ENCODE data around the gene SCN1B.
"Not testable (repeated sequence)": the region's sequence is repeated elsewhere in the genome, so short reads cannot be mapped to it uniquely, and the experiment has no call there.

Gene SCN1B

DNA sequence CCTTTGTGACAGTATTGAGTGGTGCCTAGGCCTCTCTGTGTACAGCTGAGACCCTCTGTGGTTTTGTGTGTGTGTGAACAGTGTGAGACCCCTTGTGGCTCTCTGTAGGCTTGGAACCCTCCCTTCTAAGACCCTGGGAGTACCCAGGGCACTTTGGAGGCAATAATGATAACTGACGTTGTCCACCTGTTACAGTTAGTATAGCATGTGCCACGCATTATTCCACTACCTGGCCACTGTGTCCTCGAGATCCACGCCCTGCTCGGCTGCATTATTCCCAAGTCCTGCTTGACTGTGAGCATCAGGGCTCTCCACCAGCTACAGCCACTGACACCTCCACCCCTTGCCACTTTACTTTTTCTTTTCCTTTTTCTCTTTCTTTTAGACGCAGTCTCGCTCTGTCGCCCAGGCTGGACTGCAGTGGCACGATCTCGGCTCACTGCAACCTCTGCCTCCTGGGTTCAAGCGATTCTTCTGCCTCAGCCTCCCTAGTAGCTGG lies 28.2 kb upstream of the SCN1B start:
- DNase-seq: no peak

DNA sequence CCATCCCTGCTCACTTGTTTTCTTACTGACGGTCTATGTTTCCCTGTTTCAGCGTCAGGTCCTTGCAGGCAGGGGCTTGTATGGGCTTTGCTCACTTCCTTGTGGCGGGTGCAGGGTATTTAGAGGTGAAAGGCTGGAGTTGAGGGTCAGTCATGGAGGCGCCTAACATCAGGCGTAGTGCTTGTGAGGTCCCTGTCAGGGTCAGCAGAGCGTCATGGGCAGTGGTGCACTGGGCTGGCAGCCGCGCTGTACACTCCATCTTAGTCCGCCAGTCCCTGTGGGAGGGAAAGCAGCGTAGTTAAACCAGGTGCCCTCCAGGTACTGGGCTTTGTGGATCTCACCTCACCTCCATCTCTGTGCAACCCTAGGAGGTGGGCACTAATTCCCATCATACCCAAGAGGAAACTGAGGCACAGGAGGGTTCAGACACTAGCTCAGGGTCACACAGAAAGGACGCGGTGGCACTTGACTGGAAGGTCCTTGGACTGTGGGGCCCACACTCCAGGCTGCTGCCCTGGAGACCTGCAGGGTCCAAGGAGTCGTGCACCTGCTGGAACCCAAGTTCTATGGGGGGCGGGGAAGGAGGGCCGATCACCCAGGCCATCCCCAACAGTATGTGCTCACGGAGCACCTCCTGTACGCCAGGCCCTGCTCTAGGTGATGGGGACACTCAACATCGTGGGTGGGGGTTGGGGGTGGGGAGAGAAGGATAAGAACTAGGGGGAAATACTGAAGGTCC lies 25.6 kb upstream of the SCN1B start:
- DNase-seq: no peak

DNA sequence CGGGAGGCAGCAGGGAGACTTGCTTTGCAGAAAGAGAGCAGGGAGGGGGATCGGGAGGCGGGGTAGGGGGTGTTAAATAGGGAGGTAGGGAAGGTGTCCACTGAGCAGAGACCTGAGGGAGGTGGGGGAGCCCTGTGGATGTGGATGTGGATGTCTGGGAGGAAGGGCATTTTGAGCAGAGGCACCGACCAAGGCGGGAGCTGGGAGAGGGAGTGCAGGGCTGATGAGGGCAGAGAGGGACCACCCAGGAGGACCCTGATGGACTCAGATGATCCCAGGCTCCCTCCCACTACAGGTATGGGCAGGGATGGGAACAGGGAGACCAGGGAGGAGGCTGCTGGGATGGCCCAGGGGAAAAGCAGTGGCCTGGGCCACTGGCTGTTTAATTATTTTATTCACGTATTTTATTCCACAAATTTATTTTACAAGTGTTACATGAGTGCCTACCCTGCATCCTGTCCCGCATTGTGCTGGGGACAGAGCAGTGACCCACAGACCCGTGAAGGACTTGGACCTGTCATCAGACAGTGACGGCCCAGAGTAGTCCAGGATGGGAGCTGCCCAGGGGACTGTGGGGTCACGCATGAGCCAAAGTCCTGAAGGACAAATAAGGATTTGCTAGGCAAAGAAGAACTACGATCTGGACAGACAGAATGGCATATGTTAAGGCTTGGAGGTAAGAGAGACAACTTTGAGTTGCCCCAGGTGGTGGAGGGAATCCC lies 24.9 kb upstream of the SCN1B start:
- no peak for DNase-seq

DNA sequence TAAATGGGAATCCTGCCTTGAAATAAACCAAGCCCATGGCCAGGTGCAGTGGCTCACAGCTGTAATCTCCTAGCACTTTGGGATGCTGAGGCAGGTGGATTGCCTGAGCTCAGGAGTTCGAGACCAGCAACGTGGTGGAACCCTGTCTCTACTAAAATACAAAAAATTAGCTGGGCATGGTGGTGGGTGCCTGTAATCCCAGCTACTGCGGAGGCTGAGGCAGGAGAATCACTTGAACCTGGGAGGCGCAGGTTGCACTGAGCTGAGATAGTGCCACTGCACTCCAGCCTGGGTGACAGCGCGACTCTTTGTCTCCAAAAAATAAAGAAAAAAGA lies 24.3 kb upstream of the SCN1B start:
- not testable (repeated sequence) for DNase-seq

DNA sequence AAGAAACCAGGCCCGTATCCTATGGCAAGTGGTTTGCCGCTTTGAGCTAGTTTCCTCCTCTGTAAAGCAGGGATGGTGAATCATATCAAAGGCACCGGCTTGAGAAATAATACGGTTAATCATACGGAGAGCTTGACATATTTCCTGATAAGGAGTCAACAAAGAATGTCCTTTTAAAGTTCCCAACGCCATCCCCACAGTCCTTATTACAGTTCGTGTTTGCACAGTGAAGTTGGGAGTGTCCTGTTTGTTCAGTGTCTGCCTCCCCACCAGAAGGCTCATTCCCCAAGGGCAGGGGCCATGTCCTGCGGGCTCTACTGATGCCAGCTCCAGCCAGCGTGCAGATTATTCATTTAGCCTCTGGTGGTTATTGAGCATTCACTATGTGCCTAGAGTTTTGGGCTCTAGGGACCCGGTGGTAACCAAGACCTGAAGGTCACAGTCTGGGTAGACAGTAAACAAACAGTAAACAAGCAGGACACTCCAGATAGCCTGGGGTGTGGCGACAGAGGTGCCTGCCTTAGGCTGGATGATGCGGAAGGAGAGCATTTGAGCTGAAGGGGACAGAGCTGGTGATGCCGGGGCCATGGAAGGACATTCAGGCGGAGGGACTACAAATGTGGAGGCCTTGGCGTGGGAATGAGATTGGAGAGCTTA lies 23.8 kb upstream of the SCN1B start:
- DNase-seq: no peak

DNA sequence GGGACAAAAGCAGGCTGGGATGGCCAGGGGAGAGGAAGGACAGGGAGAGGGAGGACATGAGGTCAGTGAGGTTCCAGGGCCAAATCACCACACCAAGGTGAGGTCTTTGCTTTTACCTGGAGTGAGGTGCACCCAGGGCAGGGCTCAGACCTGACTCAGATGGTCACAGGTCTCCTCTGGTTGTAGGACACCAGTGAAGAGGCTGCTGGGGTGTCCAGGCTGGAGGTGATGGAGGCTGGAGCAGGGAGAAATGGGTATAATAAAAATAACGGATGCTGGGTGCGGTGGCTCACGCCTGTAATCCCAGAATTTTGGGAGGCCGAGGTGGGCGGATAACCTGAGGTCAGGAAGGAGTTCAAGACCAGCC lies 23.3 kb upstream of the SCN1B start:
- no peak for DNase-seq

DNA sequence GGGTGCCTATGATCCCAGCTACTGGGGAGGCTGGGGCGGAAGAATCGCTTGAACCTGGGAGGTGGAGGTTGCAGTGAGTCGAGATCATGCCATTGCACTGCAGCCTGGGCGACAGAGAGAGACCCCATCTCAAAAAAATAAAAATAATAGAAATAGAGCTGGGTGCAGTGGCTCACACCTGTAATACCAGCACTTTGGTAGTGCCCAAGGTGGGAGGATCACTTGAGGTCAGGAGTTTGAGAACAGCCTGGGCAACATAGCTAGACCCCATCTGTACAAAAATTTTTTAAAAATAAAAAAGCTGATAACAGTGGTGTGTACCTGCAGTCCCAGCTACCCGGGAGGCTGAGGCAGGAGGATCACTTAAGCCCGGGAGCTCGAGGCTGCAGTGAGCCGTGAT lies 22.8 kb upstream of the SCN1B start:
- not testable (repeated sequence) for DNase-seq

DNA sequence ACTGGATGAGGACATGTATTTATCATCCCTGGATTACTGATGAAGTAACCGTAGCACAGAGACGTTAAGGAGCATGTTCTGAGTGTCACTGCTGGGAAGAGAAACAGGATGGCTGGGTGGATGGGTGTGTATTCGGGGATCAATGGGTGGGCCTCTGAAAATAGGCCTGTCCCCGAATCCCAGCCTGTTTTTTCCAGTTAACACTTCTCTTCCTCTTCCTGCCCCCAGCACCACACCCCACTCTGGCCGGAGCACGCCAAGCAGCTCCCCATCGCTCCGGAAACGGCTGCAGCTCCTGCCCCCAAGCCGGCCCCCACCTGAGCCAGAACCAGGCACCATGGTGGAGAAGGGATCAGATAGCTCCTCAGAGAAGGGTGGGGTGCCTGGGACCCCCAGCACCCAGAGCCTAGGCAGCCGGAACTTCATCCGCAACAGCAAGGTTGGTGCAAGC lies 21.4 kb upstream of the SCN1B start:
- DNase-seq: no peak

DNA sequence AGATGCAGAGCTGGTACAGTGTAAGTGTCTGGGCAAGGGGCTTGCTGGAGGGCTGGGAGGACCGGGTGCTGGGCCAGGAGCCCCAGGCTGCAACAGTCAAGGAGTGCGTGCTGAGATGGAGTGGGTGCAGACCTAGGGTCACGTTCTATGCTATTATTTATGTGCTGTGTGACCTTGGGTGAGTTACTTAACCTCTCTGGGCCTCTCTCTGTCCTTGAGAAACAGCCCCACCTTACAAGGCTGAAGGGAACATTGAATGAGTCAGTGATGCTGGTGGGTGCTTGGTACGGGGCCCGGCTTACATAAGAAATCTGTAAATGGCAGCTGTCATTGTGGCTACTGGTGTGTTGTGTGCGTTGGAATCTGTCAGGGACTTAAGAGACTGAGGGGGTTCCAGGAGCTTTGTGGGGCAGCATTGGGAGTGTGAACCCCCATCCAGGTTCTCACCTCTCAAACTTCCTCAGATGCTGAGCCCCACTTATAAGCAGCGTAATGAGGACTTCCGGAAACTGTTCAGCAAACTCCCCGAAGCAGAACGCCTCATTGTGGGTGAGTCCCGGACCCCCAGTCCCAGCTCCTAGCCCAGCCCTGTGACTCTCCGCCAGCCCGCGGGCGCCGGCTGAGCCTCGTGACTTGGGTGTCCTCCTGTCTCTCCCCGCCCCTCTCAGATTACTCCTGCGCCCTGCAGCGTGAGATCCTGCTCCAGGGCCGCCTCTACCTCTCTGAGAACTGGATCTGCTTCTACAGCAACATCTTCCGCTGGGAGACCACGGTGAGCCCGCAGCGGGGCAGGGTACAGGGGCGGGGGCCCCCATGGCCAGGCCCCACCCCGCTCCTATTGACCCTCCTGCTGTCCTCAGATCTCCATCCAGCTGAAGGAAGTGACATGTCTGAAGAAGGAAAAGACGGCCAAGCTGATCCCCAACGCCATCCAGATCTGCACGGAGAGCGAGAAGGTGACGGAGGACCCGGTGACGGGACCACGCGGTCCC lies 20.6 kb upstream of the SCN1B start:
- DNase-seq: no peak

DNA sequence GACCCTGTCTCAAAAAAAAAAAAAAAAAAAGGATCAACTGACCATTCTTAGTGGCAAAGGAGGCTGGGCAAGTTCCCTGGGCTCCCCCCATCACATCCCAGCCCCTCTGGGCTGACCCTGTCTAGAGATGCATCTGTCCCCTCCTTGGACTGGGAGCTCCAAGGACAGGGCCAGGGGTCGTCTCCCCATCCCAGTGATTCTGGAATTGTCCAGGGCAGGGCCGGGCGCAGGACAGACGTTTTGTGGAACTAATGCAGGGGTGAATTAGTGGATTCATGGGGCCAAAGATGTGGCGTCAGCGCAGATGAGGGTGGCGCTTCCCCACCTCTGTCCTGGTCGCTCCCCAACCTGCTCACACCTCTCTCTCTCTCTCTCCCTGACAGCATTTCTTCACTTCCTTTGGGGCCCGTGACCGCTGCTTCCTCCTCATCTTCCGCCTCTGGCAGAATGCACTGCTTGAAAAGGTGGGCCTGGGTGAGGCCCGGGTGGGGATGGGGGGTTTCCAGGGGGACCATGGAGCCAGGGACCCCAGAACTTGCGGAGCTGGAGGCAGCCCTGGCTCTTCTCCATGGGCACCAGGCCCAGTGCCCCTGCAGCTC lies 19.1 kb upstream of the SCN1B start:
- no peak for DNase-seq

DNA sequence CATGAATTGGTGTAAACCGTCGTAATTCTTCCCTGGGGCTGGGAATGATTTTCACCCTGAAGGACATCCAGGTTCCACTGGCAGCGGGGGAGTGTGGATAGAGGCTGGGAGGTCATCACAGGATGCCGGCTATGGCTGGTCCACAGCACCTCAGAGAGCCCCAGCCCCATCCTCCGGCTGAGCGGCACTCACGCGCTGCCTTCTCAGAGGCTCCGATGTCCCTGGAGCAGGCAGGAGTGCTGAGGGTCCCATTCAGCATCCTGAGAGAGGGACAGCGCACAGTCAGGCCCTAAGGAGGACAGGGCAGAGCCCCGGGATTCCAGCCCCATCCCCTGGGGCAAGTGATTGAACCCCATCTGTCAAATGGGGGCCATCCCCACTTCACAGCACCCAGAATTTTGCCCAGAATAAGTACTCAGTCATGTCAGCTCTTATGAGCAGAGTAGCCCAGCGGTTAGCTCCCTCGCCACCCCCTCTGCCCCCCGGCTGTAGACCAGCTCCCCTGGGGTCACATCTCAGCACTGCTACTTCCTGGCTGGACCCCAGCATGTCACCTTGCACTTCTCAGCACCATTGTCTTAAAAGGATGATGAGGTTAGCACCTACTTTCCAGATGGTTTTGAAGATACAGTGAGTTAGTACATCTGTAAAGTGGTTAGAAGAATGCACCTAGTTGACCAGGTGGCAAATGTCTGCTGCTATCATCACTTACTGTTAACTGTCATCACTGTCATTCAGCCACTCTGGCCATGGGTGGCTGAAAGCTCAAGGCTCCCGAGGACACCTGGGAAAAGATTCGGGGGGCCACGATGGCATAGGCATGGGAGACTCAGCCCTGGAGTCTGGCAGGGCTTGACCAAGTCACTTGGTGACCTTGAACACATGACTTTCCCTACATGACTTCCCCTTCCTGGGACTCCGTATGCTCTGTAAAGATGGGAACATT lies 18.3 kb upstream of the SCN1B start:
- DNase-seq: no peak

DNA sequence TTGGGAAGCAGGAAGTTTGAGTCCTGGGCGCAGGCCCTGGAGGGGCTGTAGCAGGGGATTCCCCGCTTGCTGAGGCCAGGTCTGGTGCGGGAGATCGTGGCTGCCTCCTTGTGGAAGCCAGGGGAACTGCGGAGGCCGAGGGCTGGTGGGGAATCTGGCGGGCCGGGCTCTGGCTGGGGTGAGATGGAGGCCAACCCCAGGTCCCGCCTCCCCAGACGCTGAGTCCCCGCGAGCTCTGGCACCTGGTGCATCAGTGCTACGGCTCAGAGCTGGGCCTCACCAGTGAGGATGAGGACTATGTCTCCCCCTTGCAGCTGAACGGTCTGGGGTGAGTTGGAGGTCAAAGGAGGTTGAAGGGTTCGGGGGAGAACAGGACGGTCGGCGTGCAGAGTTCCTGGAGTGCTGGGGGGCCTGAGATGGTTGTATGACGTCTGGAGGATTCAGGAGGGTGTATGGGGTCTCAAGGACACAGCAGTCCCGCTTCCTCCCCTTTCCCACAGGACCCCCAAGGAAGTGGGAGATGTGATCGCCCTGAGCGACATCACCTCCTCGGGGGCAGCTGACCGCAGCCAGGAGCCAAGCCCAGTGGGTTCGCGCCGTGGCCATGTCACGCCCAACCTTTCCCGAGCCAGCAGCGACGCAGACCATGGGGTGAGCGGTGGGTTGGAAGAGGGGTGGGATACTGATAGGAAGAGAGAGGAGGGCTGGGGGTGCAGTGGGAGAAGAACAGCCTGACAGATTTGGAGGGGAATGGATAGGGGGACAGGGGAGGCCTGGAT lies 17.0 kb upstream of the SCN1B start:
- DNase-seq: no peak

DNA sequence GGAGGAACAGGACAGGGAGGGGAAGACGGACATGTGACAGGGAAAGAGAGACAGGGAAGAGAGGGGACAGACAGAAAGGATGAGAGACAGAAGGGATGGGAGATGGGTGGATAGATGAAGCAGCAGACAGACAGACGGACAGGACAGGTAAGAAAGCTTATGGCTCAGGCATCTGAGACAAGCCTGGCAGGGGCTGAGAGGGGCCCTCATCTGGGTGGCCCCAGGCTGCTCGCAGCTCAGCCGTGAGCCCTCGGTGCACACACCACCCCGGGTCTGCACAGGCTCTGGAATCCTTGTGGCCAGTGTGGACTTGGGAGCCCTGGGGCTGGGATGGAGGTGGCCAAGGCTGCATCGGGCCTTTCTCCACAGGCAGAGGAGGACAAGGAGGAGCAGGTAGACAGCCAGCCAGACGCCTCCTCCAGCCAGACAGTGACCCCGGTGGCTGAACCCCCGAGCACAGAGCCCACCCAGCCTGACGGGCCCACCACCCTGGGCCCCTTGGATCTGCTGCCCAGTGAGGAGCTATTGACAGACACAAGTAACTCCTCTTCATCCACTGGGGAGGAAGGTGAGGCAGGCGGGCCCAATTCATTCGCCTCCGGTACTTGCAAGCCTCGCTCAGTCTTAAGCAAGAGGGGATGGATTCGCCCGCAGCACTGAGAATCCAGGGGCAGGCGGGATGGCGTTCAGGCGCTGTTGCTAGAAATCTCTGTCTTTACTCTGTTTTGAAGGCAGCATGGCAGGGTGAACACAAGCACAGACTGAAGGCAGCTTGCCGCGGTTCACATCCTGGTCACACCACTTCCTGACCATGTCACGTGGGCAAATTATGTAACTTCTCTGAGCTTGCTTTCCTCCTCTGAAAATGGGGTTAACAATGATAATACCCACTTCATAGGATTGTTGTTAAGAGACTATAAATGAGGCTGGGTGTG lies 16.2 kb upstream of the SCN1B start:
- no peak for DNase-seq

DNA sequence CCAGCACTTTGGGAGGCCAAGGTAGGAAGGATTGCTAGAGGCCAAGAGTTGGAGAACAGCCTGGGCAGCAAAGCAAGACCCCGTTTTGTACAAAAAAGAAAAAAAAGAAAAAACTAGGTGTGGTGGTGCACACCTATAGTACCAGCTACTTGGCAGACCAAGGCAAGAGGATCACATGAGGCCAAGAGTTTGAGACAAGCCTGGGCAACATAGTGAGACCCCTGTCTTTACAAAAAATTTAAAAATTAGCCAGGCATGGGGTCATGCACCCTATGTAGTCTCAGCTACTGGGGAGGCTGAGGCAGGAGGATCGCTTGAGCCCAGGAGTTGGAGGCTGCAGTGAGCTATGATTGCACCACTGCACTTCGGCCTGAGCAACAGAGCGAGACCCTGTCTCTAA lies 15.5 kb upstream of the SCN1B start:
- not testable (repeated sequence) for DNase-seq

DNA sequence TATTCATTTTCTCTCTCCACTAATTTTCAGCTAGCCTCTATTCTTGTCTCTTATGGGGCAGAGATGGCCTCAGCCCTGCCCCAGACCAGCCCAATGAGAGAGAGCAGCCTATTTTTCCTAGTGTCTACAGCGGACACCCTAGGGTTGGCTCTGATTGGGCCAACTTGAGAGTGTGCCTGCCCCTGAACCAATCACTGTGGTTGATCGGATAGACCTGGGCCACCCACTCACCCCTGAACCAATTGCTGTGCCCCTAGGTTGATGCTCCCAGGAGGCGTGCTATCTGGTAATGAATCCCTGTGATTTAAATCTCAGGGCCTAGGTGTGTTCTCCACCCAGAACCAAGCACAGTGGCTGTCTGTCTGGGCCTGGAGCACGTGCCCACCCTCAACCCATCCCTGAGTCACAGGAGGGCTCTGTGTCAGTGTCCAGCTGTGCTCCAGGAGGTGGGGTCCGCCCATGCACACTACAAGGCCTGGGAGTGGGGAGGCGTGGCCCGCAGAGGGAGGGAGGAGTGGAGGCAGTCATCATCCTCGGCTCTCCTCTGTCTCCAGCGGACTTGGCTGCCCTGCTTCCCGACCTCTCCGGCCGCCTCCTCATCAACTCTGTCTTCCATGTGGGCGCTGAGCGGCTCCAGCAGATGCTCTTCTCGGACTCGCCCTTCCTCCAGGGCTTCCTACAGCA lies 14.9 kb upstream of the SCN1B start:
- no peak for DNase-seq

DNA sequence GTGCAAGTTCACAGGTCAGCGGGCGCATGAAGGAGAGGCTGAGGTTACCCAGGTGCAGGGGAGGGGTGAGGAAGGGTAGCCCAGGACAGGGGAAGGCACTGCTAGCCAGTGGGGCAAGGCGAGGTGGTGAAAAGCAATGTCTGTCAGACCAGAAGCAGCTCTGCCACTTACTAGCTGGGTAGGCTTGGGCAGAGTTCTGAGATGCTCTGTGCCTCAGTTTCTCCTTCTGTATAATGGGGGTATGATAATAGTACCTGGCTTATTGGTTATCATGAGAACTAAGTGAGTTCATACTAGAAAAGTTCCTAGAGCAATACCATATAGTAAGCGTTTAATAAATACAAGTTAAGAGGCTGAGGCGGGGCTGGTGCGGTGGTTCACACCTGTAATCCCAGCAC lies 14.3 kb upstream of the SCN1B start:
- DNase-seq: no peak

DNA sequence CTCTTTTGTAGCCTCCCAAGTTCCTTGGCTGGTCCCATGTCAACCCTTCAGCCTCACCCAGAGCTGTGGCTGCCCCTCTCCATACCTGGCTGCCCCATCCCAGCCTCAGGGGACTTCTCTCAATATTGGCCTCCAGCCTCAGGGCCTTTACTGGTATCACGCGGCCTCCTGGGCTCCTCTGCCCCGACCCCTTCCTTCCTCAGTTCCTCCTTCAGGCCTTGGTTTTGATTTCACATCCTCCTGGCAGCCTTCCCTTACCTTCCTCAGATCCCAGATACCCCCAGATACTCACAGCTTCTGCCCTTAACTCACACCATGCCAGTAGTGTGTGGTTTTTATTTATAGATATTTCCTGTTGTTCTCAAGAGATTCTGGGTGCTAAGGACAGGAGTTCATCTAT lies 12.8 kb upstream of the SCN1B start:
- DNase-seq: no peak

DNA sequence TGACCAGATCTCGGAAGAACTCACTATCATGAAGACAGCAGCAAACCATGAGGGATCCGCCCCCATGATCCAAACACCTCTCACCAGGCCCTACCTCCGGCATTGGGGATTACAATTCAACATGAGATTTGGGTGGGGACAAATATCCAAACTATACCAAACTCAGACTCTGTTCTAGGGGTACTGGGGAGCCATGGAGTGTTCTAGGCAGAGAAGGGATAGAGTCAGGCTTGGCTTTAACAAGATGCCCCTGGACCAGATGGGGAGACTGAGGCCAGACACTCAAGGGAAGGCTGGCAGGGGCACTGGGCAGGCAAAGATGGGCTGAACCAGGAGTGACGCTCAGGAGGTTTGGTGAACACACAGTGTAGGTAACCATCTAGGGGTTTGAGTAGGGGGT lies 11.9 kb upstream of the SCN1B start:
- DNase-seq: no peak

DNA sequence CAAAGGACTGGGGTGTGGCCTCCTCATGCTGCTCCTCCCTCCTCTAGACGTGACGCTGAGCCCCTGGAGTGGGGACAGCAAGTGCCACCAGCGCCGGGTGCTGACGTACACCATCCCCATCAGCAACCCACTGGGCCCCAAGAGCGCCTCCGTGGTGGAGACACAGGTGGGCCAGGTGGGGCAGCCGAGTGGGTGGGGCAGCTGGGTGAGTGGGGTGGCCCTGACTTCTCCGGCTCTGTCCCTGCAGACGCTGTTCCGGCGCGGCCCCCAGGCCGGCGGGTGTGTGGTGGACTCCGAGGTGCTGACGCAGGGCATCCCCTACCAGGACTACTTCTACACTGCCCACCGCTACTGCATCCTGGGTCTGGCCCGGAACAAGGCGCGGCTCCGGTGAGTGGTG lies 11.1 kb upstream of the SCN1B start:
- DNase-seq: no peak
